Measurements from ENCODE around the gene MYOCD.

- TF ChIP-seq CTCF (conservative IDR thresholded peaks at IDR 0.05 in 1 of 2, IDR thresholded peaks at IDR 0.05 in 1 of 2; ENCODE audit: extremely low read depth in 1 of 2, insufficient read depth in 1 of 2, low read depth in 1 of 2, low read length in 2 of 2) (no peak), EZH2 (IDR thresholded peaks at IDR 0.05; ENCODE audit: borderline replicate concordance, low read length) (no peak)
Observed at GRCh38 chr17:12637015-12637414, 28.7 kb upstream of the MYOCD start.

All from mammary epithelial cell (primary cell).